ENCODE measurements around the gene GPX5. TPM values are rescaled to one million over a fixed set of nuclear protein-coding genes. Genes with fewer than 3 reads are reported as not detected.

The GPX5 gene
- not detected for total RNA-seq

DNA sequence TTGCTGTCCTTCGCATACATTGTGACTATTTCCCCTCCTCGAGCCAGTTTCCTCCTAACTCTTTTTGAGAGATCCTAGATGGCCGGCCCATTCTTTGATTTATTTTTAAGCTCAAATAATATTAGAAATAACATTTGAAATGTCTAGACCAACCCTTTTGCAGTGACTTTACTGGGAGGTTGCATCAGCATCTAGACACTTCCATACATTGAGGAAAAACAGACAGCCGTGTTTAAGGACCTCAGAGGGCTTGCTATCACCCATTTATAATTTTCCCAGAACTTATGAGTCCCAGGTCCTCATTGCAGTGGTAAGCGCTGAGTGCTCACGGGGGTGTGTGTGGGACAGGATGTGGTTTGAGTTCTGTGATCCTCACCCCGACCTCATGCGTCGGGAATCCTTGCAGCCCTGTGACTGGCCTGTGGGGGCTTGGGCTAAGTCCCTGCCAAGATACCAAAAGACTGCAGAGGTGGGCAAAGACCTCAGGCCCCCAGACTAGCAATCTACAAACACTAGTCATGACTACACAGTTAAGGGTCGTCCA, at the start of gene GPX5:
Gene GPX5 (plus strand): TSS at position 386 of the 544 bp plus-strand sequence. CDS start 133 bp downstream, at position 519.
- H3K27ac ChIP-seq: no peak within 1 kb of the TSS
- no peak for TF ChIP-seq POLR2A (IDR thresholded peaks at IDR 0.05)
- no peak within 1 kb of the TSS for H3K4me3 ChIP-seq (replicated peaks in 1 of 3)
- intact Hi-C loops (cut with DNase I): no loop called here
- WGBS, 2 donors: 68 to 69% methylated on average over 10 of the region's 10 CpGs
- no peaks in the 10 kb centered on the region for H3K36me3 ChIP-seq
- H3K27me3 ChIP-seq: no peaks in the 10 kb centered on the region
- no peaks in the 10 kb centered on the region for H3K9me3 ChIP-seq
- DNase-seq: no peak
- no peaks in the 10 kb centered on the region for H3K4me1 ChIP-seq

DNA sequence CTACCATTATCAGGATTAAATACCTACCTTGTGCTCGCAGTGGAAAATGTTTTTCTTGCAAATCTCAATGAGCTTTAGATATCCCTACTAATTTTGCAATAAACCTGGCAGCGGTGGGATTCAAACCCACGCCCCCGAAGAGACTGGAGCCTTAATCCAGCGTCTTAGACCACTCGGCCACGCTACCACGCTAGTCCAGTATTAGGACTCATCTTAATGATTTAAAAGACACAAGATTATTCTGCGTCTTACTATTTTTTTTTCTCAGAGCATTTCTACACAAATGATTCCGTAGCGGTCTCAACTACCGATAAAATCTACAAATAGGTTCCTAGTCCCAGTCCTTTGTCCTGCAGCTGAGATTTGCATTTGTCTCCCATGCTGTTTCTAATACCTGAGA, 47.2 kb upstream of the GPX5 start:
- WGBS, 2 donors: 62% methylated on average over 12 of the region's 12 CpGs

DNA sequence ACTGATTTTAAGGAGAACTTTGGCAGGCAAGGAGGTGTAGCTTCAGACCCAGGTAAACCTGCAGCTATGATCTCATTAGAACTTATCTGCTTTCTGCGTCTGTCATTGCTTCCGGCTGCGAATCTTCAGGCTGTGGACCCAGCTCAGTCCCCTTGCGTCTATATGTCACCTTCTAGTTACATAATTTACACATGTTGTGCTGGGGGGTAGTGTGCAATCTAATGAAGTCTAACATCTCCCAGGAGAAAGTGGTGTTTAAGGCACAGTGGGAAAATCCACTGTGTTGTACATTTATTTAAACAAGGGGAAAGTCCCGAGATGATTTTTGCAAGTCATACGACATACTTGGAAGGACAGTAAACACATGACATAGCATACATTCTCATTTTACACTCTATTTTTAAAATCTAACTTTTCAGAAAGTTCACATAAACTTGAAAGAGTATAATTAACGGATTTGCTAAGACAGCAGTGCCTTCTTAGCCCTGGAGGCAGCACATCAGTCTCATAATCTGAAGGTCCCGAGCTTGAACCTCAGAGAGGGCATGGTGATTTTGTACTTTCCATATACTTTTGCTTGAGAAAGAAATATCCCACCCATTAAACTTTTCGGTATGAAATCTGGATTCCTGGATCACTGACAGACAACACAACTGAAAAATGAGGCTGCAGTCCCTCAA, 45.3 kb upstream of the GPX5 start:
- DNase-seq: no peak
- intact Hi-C loops (cut with DNase I): no loop called here
- 80 to 81% methylated on average over 9 of the region's 9 CpGs for WGBS, 2 donors
- TF ChIP-seq, protein P1, sequence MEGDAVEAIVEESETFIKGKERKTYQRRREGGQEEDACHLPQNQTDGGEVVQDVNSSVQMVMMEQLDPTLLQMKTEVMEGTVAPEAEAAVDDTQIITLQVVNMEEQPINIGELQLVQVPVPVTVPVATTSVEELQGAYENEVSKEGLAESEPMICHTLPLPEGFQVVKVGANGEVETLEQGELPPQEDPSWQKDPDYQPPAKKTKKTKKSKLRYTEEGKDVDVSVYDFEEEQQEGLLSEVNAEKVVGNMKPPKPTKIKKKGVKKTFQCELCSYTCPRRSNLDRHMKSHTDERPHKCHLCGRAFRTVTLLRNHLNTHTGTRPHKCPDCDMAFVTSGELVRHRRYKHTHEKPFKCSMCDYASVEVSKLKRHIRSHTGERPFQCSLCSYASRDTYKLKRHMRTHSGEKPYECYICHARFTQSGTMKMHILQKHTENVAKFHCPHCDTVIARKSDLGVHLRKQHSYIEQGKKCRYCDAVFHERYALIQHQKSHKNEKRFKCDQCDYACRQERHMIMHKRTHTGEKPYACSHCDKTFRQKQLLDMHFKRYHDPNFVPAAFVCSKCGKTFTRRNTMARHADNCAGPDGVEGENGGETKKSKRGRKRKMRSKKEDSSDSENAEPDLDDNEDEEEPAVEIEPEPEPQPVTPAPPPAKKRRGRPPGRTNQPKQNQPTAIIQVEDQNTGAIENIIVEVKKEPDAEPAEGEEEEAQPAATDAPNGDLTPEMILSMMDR (IDR thresholded peaks at IDR 0.05): no peak
- no peak for TF ChIP-seq POLR2A (IDR thresholded peaks at IDR 0.05)
- no peaks in the 10 kb centered on the region for H3K4me1 ChIP-seq
- no peaks in the 10 kb centered on the region for H3K9me3 ChIP-seq
- no peaks in the 10 kb centered on the region for H3K27me3 ChIP-seq
- H3K4me3 ChIP-seq (replicated peaks in 1 of 3): no peak overlapping the region
- H3K27ac ChIP-seq: no peak overlapping the region
- no peaks in the 10 kb centered on the region for H3K36me3 ChIP-seq

More for the DNA sequence above, 47.2 kb upstream of the GPX5 start:
- intact Hi-C loops (cut with DNase I): no loop called here
- Histone ChIP-seq H3K4me1 (no peaks in the 10 kb centered on the region), H3K36me3 (no peaks in the 10 kb centered on the region), H3K27ac (no peak overlapping the region), H3K27me3 (peaks cover 11% of the 10 kb centered on the region), H3K9me3 (no peaks in the 10 kb centered on the region), H3K4me3 (replicated peaks in 1 of 3) (no peak overlapping the region)
- TF ChIP-seq, protein P1 (IDR thresholded peaks at IDR 0.05): no peak
- TF ChIP-seq POLR2A (IDR thresholded peaks at IDR 0.05): no peak
- no peak for DNase-seq

GRCh38 chr6:28485482-28485881, 40.2 kb upstream of the GPX5 start:
- Histone ChIP-seq H3K27me3 (no peaks in the 10 kb centered on the region), H3K4me1 (no peaks in the 10 kb centered on the region), H3K9me3 (no peaks in the 10 kb centered on the region), H3K36me3 (no peaks in the 10 kb centered on the region), H3K27ac (no peak overlapping the region), H3K4me3 (replicated peaks in 1 of 3) (no peak overlapping the region)
- intact Hi-C loops (cut with DNase I): no loop called here
- WGBS, 2 donors: 88 to 96% methylated on average over 3 of the region's 3 CpGs
- TF ChIP-seq, protein P1 (IDR thresholded peaks at IDR 0.05): no peak
- TF ChIP-seq POLR2A (IDR thresholded peaks at IDR 0.05): no peak
- no peak for DNase-seq

DNA sequence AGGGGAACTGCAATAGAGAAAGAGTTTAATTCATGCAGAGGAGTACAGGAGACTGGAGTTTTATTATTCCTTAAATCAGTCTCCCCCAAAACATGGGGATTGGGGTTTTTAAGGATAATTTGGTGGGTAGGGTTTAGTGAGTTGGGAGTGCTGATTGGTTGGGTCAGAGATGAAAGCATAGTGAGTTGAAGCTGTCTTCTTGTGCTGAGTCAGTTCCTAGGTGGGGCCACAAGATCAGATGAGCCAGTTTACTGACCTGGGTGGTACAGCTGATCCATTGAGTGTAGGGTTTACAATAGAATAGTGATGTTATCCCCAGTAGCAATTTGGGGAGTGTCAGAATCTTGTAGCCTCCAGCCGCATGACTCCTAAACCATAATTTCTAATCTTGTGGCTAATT, 39.1 kb upstream of the GPX5 start:
- no peaks in the 10 kb centered on the region for H3K36me3 ChIP-seq
- TF ChIP-seq, protein P1 (IDR thresholded peaks at IDR 0.05): no peak
- TF ChIP-seq POLR2A (IDR thresholded peaks at IDR 0.05): no peak
- intact Hi-C loops (cut with DNase I): no loop called here
- 100% methylated on average over 1 of the region's 1 CpG for WGBS, 2 donors
- H3K9me3 ChIP-seq: no peaks in the 10 kb centered on the region
- no peak overlapping the region for H3K4me3 ChIP-seq (replicated peaks in 1 of 3)
- DNase-seq: no peak
- no peaks in the 10 kb centered on the region for H3K4me1 ChIP-seq
- no peaks in the 10 kb centered on the region for H3K27me3 ChIP-seq
- H3K27ac ChIP-seq: no peak overlapping the region
